NCI-H1417 (cell line): Measurements from ENCODE around the gene DLG2.
A peak's percentile ranks its signal among the peaks of the same experiment; 100 is the strongest.
"Not testable (repeated sequence)": the region's sequence is repeated elsewhere in the genome, so short reads cannot be mapped to it uniquely, and the experiment has no call there.

Experiments used
- DNase-seq, 3 experiments: peaks; one replicate each; lab custom pipeline; 2025; lab: John Stamatoyannopoulos, UW

DLG2 gene

DNA sequence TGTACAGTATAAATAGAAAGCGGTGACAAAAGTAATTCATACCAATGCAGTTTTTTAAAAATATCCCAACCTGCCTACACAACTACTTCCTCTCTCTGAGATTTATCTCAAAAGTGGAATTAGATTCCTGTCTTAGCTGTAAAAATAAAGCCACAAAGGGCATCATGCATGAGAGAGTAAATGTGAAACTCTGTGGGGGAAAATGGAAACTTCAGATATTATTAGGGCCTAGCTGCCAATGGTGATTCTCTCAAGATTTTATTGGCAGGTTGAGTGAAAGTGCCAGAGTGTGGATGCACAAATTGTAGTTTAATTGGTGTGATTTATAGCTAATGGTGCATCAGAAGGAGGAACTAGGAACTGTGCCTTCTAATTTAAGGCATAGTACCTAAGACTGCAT is 1984.0 kb downstream of the DLG2 start:
- DNase-seq = peak in 1 of 3 experiments; percentile 27

DNA sequence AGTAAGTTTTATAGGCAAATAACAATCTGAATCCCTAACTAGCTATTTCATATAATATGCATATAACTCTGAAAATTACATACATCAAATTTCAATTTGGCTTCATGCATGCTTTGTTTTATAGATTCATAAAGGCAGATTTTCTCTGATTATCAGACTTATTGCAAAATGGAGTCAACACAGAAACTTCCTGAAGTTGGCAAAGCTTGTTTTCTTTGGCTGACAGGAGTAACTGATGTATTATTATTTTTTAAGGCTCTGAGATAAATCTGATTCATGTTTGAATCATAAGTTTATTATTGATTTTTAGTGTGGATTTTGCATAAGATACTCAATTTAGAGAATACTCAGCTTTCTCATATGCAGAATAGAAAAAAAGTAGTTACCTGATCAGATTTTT is 1984.6 kb downstream of the DLG2 start:
- no peak for DNase-seq

- peak in 1 of 3 experiments; percentile 31 for DNase-seq
These were observed 1985.6 kb downstream of the DLG2 start for GRCh38 chr11:83641511-83641910.

DNA sequence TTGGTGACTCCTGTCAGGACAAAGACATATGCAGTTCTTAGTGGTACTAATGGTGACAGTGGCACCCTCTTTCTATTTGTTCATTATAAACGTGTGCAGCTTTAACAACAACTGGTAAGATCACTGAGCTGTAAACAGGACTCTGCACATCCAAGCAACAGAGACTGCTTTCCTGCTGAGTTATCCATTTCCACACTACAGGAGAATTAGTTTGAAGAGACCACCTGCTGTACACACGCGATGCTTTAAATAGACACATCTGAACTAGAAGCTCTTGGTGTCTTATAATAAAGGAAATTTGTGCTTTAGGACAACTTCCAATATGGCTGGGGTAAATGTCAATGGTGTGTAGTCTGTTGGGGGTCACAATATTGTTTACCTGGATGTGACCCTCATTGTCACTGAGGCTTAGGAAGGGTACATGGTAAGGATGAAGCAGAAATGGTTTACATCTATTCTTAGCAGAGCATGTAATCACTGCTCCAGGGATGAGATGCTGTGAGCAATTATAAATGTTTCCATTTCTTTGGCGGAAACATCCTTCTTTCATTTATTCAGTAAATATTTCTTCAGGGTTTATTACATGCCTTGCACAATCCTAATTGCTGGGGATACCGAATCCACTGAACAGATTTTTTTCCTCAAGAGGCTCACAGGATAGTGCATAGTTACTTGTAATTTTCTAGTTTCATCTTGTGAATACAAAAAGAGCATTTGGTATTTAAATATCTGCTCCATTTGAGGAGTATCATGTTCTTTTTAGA is 1987.0 kb downstream of the DLG2 start:
- DNase-seq = peak; percentile 70 to 93 (median 80)

DNA sequence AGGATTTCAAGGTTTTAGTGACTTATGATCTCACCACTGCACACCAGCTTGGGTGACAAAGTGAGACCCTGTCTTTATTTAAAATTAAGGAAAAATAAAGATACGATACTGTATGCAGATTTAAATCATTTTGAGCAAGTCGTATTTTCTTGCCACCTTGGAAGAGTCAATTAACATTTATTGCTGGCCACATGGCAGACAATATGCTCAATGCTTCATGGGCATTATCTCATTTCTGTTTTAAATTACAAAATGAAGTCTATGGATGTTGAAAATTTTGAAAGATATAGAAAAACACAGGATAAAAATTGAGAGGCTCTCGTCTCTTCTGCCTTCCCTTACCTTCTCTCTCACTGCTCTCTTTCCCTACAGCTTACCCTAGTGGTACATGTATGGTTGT is 1992.0 kb downstream of the DLG2 start:
- DNase-seq = no peak

GRCh38 chr11:83630211-83630610 is 1996.9 kb downstream of the DLG2 start:
- DNase-seq = peak in 1 of 3 experiments; percentile 53

- DNase-seq = peak in 1 of 3 experiments; percentile 59
These were observed 1997.4 kb downstream of the DLG2 start for GRCh38 chr11:83629775-83630174.

DNA sequence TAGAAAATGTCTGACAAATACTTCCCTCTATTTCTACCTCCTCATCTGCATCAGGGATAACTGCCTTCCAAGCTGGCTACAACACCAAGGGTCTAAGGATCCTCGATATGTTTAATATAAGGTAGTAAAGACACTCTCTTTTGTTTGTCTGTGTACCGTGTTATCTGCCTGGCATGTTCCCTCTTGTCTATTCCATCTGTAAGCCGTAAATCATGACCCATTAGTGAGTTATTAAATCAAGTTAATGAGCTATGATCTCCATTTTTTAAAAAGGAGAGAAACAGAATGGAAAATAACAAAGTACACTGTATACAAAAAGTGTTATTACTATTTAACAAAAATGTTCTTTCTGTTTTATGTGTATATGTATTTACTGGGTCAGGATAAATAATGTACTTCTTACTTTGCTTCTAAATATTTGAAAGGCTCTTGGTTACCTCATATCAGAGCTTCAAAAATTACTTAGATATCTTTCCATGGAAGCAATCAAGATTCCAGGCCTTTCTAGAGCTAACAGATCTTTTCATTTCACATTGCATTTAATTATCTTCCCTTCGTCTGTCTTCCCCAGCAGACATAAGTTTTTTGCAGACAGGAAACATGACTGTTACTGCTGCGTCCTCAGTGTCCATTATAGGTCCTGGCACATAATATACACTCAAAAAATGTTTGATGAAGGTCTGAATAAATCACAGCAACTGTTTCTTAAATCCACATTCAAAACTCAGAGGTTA is 1998.4 kb downstream of the DLG2 start:
- DNase-seq = peak; percentile 58 to 95 (median 58)

DNA sequence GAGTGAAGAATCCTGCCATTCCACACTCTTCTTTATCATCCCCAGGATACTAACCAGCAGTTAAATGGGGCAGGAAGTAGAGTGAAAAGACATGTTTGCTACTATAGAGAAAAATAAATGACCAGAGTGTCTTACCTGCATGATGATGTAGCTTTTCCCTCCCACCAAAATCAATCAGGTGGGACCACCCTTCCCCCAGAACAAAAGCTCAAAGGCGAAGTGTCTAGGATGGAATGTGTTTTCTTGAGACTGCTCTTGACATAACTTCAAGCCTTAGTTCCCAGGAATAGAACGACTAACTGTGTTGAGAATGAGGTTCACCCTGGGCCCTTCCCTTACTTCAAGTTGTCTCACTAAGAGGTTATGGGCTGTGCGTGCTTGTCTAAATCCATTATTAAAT is 2001.8 kb downstream of the DLG2 start:
- no peak for DNase-seq

GRCh38 chr11:83617671-83618070 is 2009.5 kb downstream of the DLG2 start:
- DNase-seq = no peak

DNA sequence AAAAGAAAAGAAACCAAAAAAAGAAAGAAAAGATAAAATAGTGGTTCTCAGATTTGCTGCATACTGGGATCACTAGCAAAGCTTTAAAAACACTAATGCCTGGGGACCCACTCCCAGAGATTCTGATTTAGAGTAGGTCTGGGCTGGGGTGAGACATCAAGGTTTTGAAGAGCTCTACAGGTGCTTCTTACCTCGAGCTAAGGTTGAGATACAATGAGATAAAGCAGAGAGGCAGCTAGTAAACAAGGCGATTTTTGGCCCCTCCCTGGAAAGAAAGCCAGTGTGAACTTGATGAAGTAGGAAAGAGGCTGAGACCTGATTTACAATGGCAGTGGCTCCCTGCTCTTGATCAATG is 2013.4 kb downstream of the DLG2 start:
- DNase-seq = peak in 1 of 3 experiments; percentile 81

DNA sequence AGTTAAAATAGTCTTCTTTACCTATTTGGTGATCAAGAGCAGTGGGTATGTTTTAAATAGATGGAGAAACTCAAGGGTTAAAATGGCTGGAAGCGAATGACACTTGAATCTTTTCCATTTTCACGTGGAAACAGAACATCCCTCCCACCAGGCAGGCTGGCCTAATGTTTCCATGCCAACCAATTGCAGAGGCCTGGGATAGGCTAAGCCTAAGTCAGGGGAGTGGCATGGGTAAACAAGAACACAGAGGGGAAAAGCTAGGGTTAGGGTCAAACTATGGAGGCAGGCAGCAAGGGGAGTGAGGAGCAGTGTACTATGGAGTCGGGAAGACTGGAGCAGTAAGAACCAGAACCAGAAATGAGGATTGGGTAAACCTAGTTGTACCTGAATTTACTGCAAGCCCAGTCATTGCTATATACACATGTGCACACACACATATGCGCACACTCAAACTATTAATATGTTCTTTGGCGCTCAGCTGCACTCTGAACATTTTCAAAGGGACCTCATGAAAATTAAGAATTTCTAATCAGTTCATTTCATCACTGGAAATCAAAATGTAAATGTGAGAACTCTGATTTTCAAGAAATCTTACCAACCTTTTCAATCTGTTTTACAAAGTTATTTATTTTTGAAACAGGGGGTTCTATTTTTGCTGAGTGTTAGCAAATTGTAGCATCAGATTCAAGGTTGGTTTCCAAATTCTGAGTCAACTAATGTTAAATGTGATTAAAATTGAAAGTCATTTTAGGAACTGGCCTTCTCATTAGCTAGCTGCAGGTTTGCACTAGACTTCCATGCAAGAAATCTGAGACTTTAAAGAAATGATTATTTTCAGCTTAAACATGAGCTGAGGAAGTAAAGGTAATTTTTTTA is 2014.0 kb downstream of the DLG2 start:
- DNase-seq = peak; percentile 57 to 82 (median 79)

GRCh38 chr11:83611600-83611999 is 2015.5 kb downstream of the DLG2 start:
- peak; percentile 92 to 100 (median 93) for DNase-seq

- DNase-seq = no peak
These were observed 2016.1 kb downstream of the DLG2 start for GRCh38 chr11:83611031-83611430.

GRCh38 chr11:83609191-83609590 is 2018.0 kb downstream of the DLG2 start:
- DNase-seq = no peak

GRCh38 chr11:83608571-83608970 is 2018.6 kb downstream of the DLG2 start:
- DNase-seq = no peak

DNA sequence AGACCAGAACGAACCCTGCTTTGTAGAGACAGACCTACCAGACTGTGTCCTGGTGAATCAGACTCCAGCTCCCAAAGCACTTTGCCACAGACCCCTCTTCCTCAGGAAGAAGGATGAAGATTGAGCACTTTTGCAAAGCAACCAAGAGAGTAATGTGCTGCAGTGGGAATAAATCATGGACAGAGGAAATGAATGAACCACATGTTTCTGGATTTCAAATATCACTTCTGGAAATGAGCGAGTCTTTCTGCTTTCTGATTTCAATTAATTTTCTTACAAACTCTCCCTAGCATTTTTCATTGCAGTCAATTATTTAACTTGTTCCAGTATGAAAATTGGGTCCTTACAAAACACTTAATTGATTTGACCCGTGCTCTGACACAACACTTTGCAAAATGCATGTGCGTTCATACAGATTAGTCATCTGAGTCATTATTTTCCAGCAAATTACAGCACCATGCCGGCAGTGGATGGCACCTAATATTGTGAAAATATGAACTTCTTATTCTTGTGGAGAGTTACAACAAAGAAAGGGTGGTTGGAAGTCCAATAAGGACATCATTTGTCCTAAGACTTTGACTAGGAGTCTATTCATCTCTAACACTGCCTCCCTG is 2025.1 kb downstream of the DLG2 start:
- DNase-seq = no peak

GRCh38 chr11:83601201-83601913 is 2025.8 kb downstream of the DLG2 start:
- no peak for DNase-seq

DNA sequence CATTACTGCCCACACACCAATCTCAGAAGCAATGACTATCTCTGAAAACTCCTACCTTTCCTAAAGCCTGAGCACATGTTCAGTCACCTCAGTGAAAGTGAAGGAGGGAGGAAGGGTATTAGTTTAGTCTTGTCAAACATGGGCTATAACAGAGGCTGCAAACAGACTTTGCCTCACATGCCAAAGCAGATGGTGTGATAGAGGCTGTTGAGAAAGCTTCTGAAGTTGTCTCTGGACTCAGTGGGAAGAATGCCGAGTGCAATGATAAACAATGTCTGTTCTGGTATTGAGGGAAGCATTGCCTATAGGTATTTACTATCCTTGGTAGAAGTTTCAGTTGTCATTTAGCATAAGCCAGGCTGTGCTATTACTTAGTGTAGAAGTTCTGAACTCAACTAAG is 2026.5 kb downstream of the DLG2 start:
- no peak for DNase-seq

DNA sequence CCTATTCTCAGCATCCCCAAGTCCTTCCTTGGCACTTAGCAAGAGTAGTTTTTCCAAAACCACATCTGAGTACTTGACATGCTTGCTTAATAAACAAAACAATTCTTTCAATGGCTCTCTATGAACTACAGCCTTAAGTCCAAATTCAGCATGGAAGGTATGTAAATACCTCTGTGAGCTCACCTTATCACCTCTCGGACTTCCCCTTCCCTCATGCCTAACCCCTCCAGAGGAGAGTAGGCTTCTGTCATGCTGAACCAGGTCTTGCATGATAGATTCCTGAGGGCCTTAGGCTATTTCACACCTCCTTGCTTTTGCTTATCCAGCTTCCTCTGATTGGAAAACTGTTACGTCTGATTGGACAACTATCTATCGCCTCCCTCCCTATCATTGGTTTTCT is 2028.1 kb downstream of the DLG2 start:
- DNase-seq = no peak

GRCh38 chr11:83587797-83588196 is 2039.3 kb downstream of the DLG2 start:
- not testable (repeated sequence) for DNase-seq
